Neural cell (in vitro differentiated cells): ENCODE measurements around the gene KIF16B. TPM values are rescaled to one million over a fixed set of nuclear protein-coding genes. Genes with fewer than 3 reads are reported as not detected.

ENCODE experiments used
- H2AFZ ChIP-seq: fragments of 200-600, 300-800 bp; sonication (generic), shearing (Covaris generic); 2 replicates; pipeline ENCODE4 v1.6.0; 2014; ENCODE audit warnings: low read depth, mild to moderate bottlenecking, antibody characterized with exemption, low read length, moderate library complexity
- H3F3A ChIP-seq: fragments of 200-600 bp; shearing (Covaris generic); 2 replicates; pipeline ENCODE4 v1.6.1; 2016; ENCODE audit warnings: mild to moderate bottlenecking, moderate library complexity, mixed read lengths, antibody characterized with exemption, low read length; ENCODE audit not compliant: insufficient read depth, poor library complexity, severe bottlenecking
- H3K27ac ChIP-seq: fragments of 200-600, 300-800 bp; sonication (generic), shearing (Covaris generic); 2 replicates; pipeline ENCODE4 v1.5.1; 2014; ENCODE audit warnings: mild to moderate bottlenecking, low read length, moderate library complexity
- H3K27me3 ChIP-seq: fragments of 300-800, 200-600 bp; sonication (generic), shearing (Covaris generic); 2 replicates; pipeline ENCODE4 v1.6.0; 2014; ENCODE audit warnings: mild to moderate bottlenecking, low read depth, low read length, moderate library complexity; ENCODE audit not compliant: insufficient read depth
- H3K36me3 ChIP-seq: fragments of 300-800, 200-600 bp; sonication (generic), shearing (Covaris generic); 2 replicates; pipeline ENCODE4 v1.5.1; 2014; ENCODE audit warnings: mild to moderate bottlenecking, antibody characterized with exemption, low read length, moderate library complexity; ENCODE audit not compliant: insufficient read depth
- H3K4me2 ChIP-seq: fragments of 300-800, 200-600 bp; sonication (generic), shearing (Covaris generic); 2 replicates; pipeline ENCODE4 v1.6.0; 2014; ENCODE audit warnings: mild to moderate bottlenecking, low read length
- H3K4me3 ChIP-seq: fragments of 300-800, 200-600 bp; sonication (generic), shearing (Covaris generic); 2 replicates; pipeline ENCODE4 v1.5.1; 2014; ENCODE audit warnings: mild to moderate bottlenecking, low read length, moderate library complexity
- H3K79me2 ChIP-seq: fragments of 200-600 bp; shearing (Covaris generic); replicated peaks from 2 replicates; pipeline ENCODE4 v1.6.0; 2014; ENCODE audit warnings: mild to moderate bottlenecking, low read length, moderate library complexity; ENCODE audit not compliant: insufficient read depth
- H3K9ac ChIP-seq: fragments of 300-800, 200-600 bp; sonication (generic), shearing (Covaris generic); 2 replicates; pipeline ENCODE4 v1.6.1; 2016; ENCODE audit warnings: mild to moderate bottlenecking, low read length, mixed read lengths
- H3K9me2 ChIP-seq: fragments of 200-600 bp; shearing (Covaris generic); 2 replicates; pipeline ENCODE4 v1.6.1; 2016; ENCODE audit warnings: mild to moderate bottlenecking, low read length, mixed read lengths; ENCODE audit not compliant: insufficient read depth
- H3K9me3 ChIP-seq: fragments of 200-600, 300-800 bp; sonication (generic), shearing (Covaris generic); 2 replicates; pipeline ENCODE4 v1.6.1; 2016; ENCODE audit warnings: mild to moderate bottlenecking, mixed run types, low read length, moderate library complexity, mixed read lengths
- H4K20me1 ChIP-seq: fragments of 200-600 bp; shearing (Covaris generic); 2 replicates; pipeline ENCODE4 v1.6.1; 2016; ENCODE audit warnings: mild to moderate bottlenecking, mixed run types; ENCODE audit not compliant: insufficient read depth
- CTCF ChIP-seq: fragments of 450-650 bp; IDR thresholded peaks from 2 replicates; pipeline ENCODE4 v1.5.1; 2014; ENCODE audit warnings: antibody characterized with exemption, mild to moderate bottlenecking, moderate library complexity; ENCODE audit not compliant: poor library complexity, severe bottlenecking
- EP300 ChIP-seq: fragments of 450-650 bp; conservative IDR thresholded peaks from 2 replicates; pipeline ENCODE4 v1.6.1; 2014; ENCODE audit warnings: antibody characterized with exemption, mild to moderate bottlenecking, moderate library complexity; ENCODE audit not compliant: poor library complexity, severe bottlenecking
- EZH2 ChIP-seq: fragments of 200-600, 300-800 bp; shearing (Covaris generic), sonication (generic); IDR thresholded peaks from 2 replicates; pipeline ENCODE4 v1.6.1; 2014; ENCODE audit warnings: antibody characterized with exemption, low read length, borderline replicate concordance, mild to moderate bottlenecking; ENCODE audit not compliant: insufficient read depth, poor library complexity, severe bottlenecking
- MXI1 ChIP-seq: fragments of 450-650 bp; conservative IDR thresholded peaks from 2 replicates; pipeline ENCODE4 v1.6.1; 2014; ENCODE audit warnings: antibody characterized with exemption, mild to moderate bottlenecking; ENCODE audit not compliant: poor library complexity, severe bottlenecking
- POLR2AphosphoS5 ChIP-seq: IDR thresholded peaks from 2 replicates; pipeline ENCODE4 v1.6.1; 2012
- RAD21 ChIP-seq: fragments of 450-650 bp; conservative IDR thresholded peaks from 2 replicates; pipeline ENCODE4 v1.6.1; 2014; ENCODE audit warnings: antibody characterized with exemption, mild to moderate bottlenecking, moderate library complexity
- REST ChIP-seq: IDR thresholded peaks from 2 replicates; pipeline ENCODE4 v1.6.1; 2012; ENCODE audit warnings: borderline replicate concordance
- SMC3 ChIP-seq: fragments of 450-650 bp; conservative IDR thresholded peaks from 2 replicates; pipeline ENCODE4 v1.6.1; 2014; ENCODE audit warnings: antibody characterized with exemption, mild to moderate bottlenecking, moderate library complexity; ENCODE audit not compliant: poor library complexity
- TAF1 ChIP-seq: IDR thresholded peaks from 2 replicates; pipeline ENCODE4 v1.6.1; 2012; ENCODE audit warnings: low read depth
- polyA plus RNA-seq: library from polyadenylated mRNA; depleted of rRNA; stranded (reverse); fragments of >200 nt; gene quantifications from 2 replicates; pipeline ENCODE4 v1.2.3, GENCODE V29; 2014

KIF16B gene
- polyA plus RNA-seq, 1 donor from 2014 or later = 3.8 TPM

GRCh38 chr20:16601047-16601446 is 27.8 kb upstream of the KIF16B start:
- H4K20me1 ChIP-seq = no peaks in the 10 kb centered on the region
- no peak overlapping the region for H2AFZ ChIP-seq
- no peaks in the 10 kb centered on the region for H3K27me3 ChIP-seq
- H3K9me2 ChIP-seq = no peaks in the 10 kb centered on the region
- no peak overlapping the region for H3K27ac ChIP-seq
- no peak for TF ChIP-seq EZH2
- H3F3A ChIP-seq = no peaks in the 10 kb centered on the region
- H3K79me2 ChIP-seq = no peaks in the 10 kb centered on the region
- H3K36me3 ChIP-seq = no peaks in the 10 kb centered on the region
- no peak overlapping the region for H3K9ac ChIP-seq
- no peak overlapping the region for H3K4me3 ChIP-seq
- H3K9me3 ChIP-seq = no peaks in the 10 kb centered on the region
- no peak overlapping the region for H3K4me2 ChIP-seq

- no peak overlapping the region for H3K4me3 ChIP-seq
Measured at GRCh38 chr20:16599257-16599656, 26.0 kb upstream of the KIF16B start.

More at GRCh38 chr20:16599257-16599656, 26.0 kb upstream of the KIF16B start:
- H3F3A ChIP-seq = no peaks in the 10 kb centered on the region
- no peak overlapping the region for H3K27ac ChIP-seq
- H3K9ac ChIP-seq = no peak overlapping the region
- TF ChIP-seq POLR2AphosphoS5 (no peak), RAD21 (no peak), REST (no peak), MXI1 (no peak), TAF1 (no peak), CTCF (no peak), SMC3 (no peak), EZH2 (no peak), EP300 (no peak)
- no peaks in the 10 kb centered on the region for H3K9me2 ChIP-seq
- no peak overlapping the region for H3K4me2 ChIP-seq
- no peaks in the 10 kb centered on the region for H3K27me3 ChIP-seq
- no peaks in the 10 kb centered on the region for H4K20me1 ChIP-seq
- H3K79me2 ChIP-seq = no peaks in the 10 kb centered on the region
- no peak overlapping the region for H2AFZ ChIP-seq
- H3K36me3 ChIP-seq = no peaks in the 10 kb centered on the region
- no peaks in the 10 kb centered on the region for H3K9me3 ChIP-seq
